ENCODE measurements around the gene RNU1-3. TPM values are rescaled to one million over a fixed set of nuclear protein-coding genes. Genes with fewer than 3 reads are reported as not detected.
A peak's percentile ranks its signal among the peaks of the same experiment; 100 is the strongest.
"Not testable (repeated sequence)": the region's sequence is repeated elsewhere in the genome, so short reads cannot be mapped to it uniquely, and the experiment has no call there.

Gene RNU1-3
- total and polyA plus RNA-seq, 2 of the 8 experiments (the other 6 are each of a cell fraction or from before 2014, with no cell fraction given): 145 to 1,303 TPM

DNA sequence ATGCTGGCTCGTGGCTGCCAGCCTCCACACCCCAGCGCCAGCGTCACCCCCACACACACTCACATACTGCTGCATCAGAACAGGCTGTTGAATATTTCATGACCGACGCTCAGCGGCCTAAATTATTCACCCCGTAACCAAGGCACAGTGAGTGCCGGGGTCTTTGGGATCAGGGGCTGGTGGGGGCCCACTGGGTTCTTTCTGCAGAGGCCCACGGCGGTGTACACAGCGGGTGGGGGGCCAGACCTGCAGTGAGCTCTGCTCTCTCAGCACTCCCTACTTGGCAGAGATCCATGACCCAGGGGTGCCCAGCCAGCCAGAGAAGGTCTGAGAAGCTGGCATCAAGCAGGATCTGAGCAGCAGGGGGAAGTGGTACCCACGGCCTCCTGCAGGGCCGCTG lies 43.9 kb upstream of the RNU1-3 start:
- H3K4me3 ChIP-seq (ENCODE audit: extremely low read depth in 1 of 4, insufficient read depth in 2 of 4, low read depth in 3 of 4, low read length in 4 of 4); H4K8ac ChIP-seq (ENCODE audit: extremely low read depth, insufficient read depth, low read length); H3K36me3 ChIP-seq (ENCODE audit: control insufficient read depth in 2 of 4, insufficient read depth in 4 of 4, low read length in 3 of 4); H3K27ac ChIP-seq (ENCODE audit: low read depth, low read length); H3K4me1 ChIP-seq (replicated peaks in 1 of 4; ENCODE audit: control insufficient read depth in 3 of 4, insufficient read depth in 4 of 4, low read length in 3 of 4); H3K79me2 ChIP-seq (ENCODE audit: control insufficient read depth in 1 of 2, insufficient read depth in 2 of 2, low read length in 2 of 2); POLR2A ChIA-PET (ENCODE audit: partially characterized antibody); H3K9me3 ChIP-seq (ENCODE audit: insufficient read depth in 2 of 2, low read depth in 1 of 2, low read length in 1 of 2); H2BK15ac ChIP-seq (ENCODE audit: low read length); H2AFZ ChIP-seq (ENCODE audit: low read length); H4K91ac ChIP-seq (replicated peaks; ENCODE audit: insufficient read length, low read length); H2AK5ac ChIP-seq (ENCODE audit: low read depth, low read length); H3K14ac ChIP-seq (ENCODE audit: insufficient read length); H4K5ac ChIP-seq (ENCODE audit: insufficient read length, low read depth, low read length); H3K56ac ChIP-seq (replicated peaks; ENCODE audit: insufficient read length, low read depth, low read length); H3K4ac ChIP-seq (replicated peaks; ENCODE audit: insufficient read length, low read depth, low read length); H2BK120ac ChIP-seq (replicated peaks; ENCODE audit: low read depth, low read length); DNase-seq (ENCODE audit: low read depth in 1 of 2, low spot score in 2 of 2); H3K9ac ChIP-seq (replicated peaks in 1 of 4; ENCODE audit: extremely low read depth in 1 of 4, low read depth in 3 of 4, low read length in 3 of 4); H3K23me2 ChIP-seq (ENCODE audit: low read depth, low read length); FAIRE-seq; H3K18ac ChIP-seq (ENCODE audit: extremely low read depth, low read length); H4K20me1 ChIP-seq (replicated peaks in 1 of 2; ENCODE audit: control insufficient read depth in 1 of 2, insufficient read depth in 2 of 2, low read length in 2 of 2); H2BK12ac ChIP-seq (ENCODE audit: low read depth, low read length); H2BK5ac ChIP-seq (ENCODE audit: low read depth, low read length); H3K27me3 ChIP-seq (replicated peaks in 1 of 4; ENCODE audit: control insufficient read depth in 3 of 4, extremely low read depth in 1 of 4, insufficient read depth in 3 of 4, low read length in 3 of 4); H3K4me2 ChIP-seq (ENCODE audit: insufficient read depth in 1 of 2, low read depth in 2 of 2, low read length in 2 of 2); H3K23ac ChIP-seq (ENCODE audit: insufficient read length); H3K79me1 ChIP-seq (ENCODE audit: low read depth, low read length); H2BK20ac ChIP-seq (ENCODE audit: low read length): not testable (repeated sequence)
- WGBS, 2 experiments (ENCODE audit: extremely low coverage in 1 of 2, insufficient coverage in 1 of 2, insufficient read length in 1 of 2, insufficient replicate concordance in 2 of 2, low coverage in 1 of 2, low lambda C conversion rate in 2 of 2, missing lambda C conversion rate in 1 of 2): 90% methylated on average over 10 of the region's 13 CpGs; no CpG with 5 or more reads in 1 of the 2 experiments
- CTCF ChIA-PET (ENCODE audit: partially characterized antibody): interaction anchor here (0.8 to 29.9 kb wide), 10 partner anchors 2 to 102 kb away, joined by 3 to 723 read pairs (median 8); no protein-coding TSS in a partner anchor

- not testable (repeated sequence) for H3K9me3 ChIP-seq (ENCODE audit: insufficient read depth in 2 of 2, low read depth in 1 of 2, low read length in 1 of 2); H2BK120ac ChIP-seq (replicated peaks; ENCODE audit: low read depth, low read length); H4K20me1 ChIP-seq (replicated peaks in 1 of 2; ENCODE audit: control insufficient read depth in 1 of 2, insufficient read depth in 2 of 2, low read length in 2 of 2); H3K36me3 ChIP-seq (ENCODE audit: control insufficient read depth in 2 of 4, insufficient read depth in 4 of 4, low read length in 3 of 4); H3K14ac ChIP-seq (ENCODE audit: insufficient read length); H2AK5ac ChIP-seq (ENCODE audit: low read depth, low read length); H3K4me1 ChIP-seq (replicated peaks in 1 of 4; ENCODE audit: control insufficient read depth in 3 of 4, insufficient read depth in 4 of 4, low read length in 3 of 4); H2BK12ac ChIP-seq (ENCODE audit: low read depth, low read length); H3K79me2 ChIP-seq (ENCODE audit: control insufficient read depth in 1 of 2, insufficient read depth in 2 of 2, low read length in 2 of 2); H3K79me1 ChIP-seq (ENCODE audit: low read depth, low read length); H3K27ac ChIP-seq (ENCODE audit: low read depth, low read length); H3K4ac ChIP-seq (replicated peaks; ENCODE audit: insufficient read length, low read depth, low read length); H2AFZ ChIP-seq (ENCODE audit: low read length); H3K27me3 ChIP-seq (replicated peaks in 1 of 4; ENCODE audit: control insufficient read depth in 3 of 4, extremely low read depth in 1 of 4, insufficient read depth in 3 of 4, low read length in 3 of 4); H2BK15ac ChIP-seq (ENCODE audit: low read length); H3K23ac ChIP-seq (ENCODE audit: insufficient read length); H3K56ac ChIP-seq (replicated peaks; ENCODE audit: insufficient read length, low read depth, low read length); H3K18ac ChIP-seq (ENCODE audit: extremely low read depth, low read length); H3K4me3 ChIP-seq (ENCODE audit: extremely low read depth in 1 of 4, insufficient read depth in 2 of 4, low read depth in 3 of 4, low read length in 4 of 4); H4K5ac ChIP-seq (ENCODE audit: insufficient read length, low read depth, low read length); H3K23me2 ChIP-seq (ENCODE audit: low read depth, low read length); H2BK20ac ChIP-seq (ENCODE audit: low read length); H4K8ac ChIP-seq (ENCODE audit: extremely low read depth, insufficient read depth, low read length); H4K91ac ChIP-seq (replicated peaks; ENCODE audit: insufficient read length, low read length); H3K4me2 ChIP-seq (ENCODE audit: insufficient read depth in 1 of 2, low read depth in 2 of 2, low read length in 2 of 2); H2BK5ac ChIP-seq (ENCODE audit: low read depth, low read length); H3K9ac ChIP-seq (replicated peaks in 1 of 4; ENCODE audit: extremely low read depth in 1 of 4, low read depth in 3 of 4, low read length in 3 of 4)
- 56% methylated on average over 2 of the region's 3 CpGs; no CpG with 5 or more reads in 1 of the 2 experiments for WGBS, 2 experiments (ENCODE audit: extremely low coverage in 1 of 2, insufficient coverage in 1 of 2, insufficient read length in 1 of 2, insufficient replicate concordance in 2 of 2, low coverage in 1 of 2, low lambda C conversion rate in 2 of 2, missing lambda C conversion rate in 1 of 2)
- CTCF ChIA-PET (ENCODE audit: partially characterized antibody): interaction anchor here (0.7 to 29.9 kb wide), 12 partner anchors 3 to 242 kb away, joined by 3 to 723 read pairs (median 6); partner anchors contain the start of gene NBPF1
- DNase-seq (ENCODE audit: low read depth in 1 of 2, low spot score in 2 of 2): peak in 1 of 2 experiments; percentile 80
- peak; percentile 94 for FAIRE-seq
- POLR2A ChIA-PET (ENCODE audit: partially characterized antibody): interaction anchor here (0.9 to 6.8 kb wide), 2 partner anchors 8 to 16 kb away, joined by 4 to 52 read pairs; no protein-coding TSS in a partner anchor
Measured at GRCh38 chr1:16709659-16710087, 42.9 kb upstream of the RNU1-3 start.

All from H1 (cell line).